GM18870 (cell line): ENCODE results near the gene ATG4B.
"Not testable (repeated sequence)": the region's sequence is repeated elsewhere in the genome, so short reads cannot be mapped to it uniquely, and the experiment has no call there.

Experiments
- ATAC-seq: cut with Tn5 transposase; IDR thresholded peaks from one replicate; pipeline ENCODE4 v1.9.1; 2021; ENCODE audit warnings: moderate library complexity; ENCODE audit not compliant: unreplicated experiment

ATG4B gene

DNA sequence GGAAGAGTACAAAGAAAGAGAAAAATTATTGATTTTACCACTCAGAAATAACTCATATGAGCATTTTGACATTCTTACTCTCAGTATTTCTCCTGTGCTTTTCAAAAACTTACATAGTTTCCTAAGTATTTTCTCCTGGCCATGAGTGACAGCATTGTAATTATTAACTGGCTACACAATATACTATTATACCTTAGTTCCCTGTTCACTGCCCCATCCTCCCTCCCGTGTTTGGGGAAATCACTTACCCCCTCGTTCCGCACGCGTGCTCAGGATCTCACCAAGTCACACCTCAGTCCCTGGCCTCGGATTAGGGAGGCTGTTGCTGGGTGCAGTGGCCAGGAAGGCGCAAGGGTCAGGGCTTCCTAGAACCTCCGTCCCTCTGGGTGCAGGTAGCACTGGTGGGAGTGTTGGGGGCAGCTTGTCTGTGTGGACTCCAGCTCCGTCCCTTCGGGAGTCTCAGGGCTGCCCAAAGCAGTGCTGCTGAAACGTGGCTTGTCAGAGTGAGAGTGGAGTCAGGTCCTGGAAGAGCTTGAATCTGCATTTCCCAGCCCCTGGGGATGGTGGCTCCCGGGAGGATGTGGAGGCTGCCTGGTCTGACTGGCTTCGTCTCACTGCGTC, 23.2 kb downstream of the ATG4B start:
- ATAC-seq: no peak

DNA sequence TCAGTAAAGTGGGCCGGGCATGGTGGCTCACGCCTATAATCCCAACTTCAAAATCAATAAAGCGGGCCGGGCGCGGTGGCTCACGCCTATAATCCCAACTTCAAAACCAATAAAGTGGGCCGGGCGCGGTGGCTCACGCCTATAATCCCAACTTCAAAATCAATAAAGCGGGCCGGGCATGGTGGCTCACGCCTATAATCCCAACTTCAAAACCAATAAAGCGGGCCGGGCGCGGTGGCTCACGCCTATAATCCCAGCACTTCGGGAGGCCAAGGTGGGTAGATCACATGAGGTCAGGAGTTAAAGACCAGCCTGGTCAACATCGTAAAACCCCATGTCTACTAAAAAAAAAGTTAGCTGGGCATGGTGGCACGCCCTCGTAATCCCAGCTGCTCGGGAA, 25.2 kb downstream of the ATG4B start:
- ATAC-seq: not testable (repeated sequence)

DNA sequence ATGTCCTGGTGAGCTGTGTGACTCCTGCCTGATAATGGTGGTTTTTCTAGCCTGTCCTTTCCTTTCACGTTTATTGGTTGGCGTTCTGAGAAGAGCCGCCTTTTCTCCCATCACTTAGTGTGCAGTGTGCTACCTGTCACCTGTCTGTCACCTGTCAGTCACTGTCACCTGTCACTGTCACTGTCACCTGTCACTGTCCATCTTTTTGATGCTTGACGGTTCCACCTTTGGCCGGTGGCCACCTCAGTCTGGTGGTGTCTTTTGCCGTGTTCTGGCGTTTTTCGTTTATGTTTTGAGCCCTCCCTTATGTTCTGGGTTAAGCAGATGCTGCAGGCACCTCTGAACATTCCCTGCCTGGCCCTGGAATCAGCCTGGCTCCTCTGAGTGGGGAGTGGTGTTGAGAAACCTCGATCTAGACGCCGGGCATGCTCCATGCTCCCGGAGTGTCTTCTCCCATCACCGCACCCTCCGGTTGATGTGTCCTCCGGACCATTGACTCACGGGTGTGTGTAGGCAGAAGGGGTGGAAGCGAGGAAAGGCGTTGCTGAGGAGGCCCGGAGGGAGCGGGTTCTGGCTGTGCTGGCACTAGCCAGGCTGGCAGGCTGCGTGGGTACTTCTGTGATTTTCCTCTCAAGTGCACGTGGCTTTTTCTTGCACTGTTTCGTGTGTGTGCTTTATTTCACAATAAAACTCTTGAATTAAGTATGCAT, 28.4 kb downstream of the ATG4B start:
- ATAC-seq: no peak

DNA sequence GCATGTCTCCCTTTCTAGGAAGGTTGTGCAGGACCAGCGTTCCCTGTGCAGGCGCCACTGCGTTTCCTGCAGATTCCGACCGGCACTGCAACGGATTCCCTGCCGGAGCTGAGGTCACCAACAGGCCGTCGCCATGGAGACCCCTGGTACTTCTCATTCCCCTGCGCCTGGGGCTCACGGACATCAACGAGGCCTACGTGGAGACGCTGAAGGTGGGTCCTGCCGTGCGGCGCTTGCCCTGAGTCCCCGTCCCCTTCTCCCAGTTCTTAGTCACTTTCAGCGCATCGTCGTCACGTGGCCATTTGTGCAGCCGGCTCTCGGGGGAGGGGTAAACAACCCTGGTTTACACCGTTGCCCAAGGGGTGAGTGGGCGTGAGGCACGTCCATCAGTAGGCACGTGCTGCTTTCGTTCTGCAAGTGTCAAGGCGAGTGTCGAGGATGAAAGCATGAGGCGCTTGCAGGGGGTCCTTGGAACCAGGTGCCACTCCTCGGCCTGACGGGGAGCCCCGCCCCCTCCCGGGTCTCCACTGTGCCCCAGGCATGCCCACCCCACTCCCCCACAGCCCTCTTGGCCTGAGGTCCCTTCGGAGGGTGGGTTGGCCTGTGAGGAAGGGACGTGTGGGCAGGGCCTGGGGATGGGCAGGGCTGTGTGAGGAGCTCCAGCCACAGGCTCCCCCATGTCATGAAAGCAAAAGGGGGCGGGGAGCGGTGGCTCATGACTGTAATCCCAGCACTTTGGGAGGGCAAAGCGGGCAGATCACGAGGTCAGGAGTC, 29.3 kb downstream of the ATG4B start:
- no peak for ATAC-seq

DNA sequence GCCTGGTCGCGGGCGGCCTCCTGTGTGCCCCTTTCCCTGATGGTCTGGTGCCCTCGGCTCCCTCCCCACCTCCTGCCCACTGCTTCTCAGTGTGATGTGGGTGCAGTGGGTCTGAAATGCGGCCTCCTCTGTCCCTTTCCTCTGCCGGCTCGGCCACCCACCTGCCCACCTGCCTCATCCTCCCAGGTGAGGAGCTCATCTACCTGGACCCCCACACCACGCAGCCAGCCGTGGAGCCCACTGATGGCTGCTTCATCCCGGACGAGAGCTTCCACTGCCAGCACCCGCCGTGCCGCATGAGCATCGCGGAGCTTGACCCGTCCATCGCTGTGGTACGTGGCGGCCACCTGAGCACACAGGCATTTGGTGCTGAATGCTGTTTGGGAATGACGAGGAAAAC, 30.9 kb downstream of the ATG4B start:
- ATAC-seq: no peak

DNA sequence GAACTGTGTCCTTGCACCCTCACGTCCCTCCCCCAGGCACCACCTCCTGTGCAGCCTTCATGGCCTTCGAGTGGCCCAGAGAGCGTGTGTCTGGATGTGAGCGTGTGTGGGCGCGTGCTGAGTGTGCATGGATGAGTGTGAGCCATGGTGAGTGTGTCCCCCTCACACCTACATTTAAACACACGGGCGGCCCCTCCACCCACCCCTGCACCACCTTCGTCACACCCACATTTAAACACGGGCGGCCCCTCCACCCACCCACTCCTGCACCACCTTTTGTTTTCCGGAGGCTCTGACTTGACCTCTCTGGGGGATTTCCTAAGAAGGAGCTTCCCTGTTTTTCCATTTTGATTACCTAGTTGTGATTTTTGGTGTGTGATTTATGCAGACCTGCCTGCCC, 31.3 kb downstream of the ATG4B start:
- ATAC-seq: no peak

DNA sequence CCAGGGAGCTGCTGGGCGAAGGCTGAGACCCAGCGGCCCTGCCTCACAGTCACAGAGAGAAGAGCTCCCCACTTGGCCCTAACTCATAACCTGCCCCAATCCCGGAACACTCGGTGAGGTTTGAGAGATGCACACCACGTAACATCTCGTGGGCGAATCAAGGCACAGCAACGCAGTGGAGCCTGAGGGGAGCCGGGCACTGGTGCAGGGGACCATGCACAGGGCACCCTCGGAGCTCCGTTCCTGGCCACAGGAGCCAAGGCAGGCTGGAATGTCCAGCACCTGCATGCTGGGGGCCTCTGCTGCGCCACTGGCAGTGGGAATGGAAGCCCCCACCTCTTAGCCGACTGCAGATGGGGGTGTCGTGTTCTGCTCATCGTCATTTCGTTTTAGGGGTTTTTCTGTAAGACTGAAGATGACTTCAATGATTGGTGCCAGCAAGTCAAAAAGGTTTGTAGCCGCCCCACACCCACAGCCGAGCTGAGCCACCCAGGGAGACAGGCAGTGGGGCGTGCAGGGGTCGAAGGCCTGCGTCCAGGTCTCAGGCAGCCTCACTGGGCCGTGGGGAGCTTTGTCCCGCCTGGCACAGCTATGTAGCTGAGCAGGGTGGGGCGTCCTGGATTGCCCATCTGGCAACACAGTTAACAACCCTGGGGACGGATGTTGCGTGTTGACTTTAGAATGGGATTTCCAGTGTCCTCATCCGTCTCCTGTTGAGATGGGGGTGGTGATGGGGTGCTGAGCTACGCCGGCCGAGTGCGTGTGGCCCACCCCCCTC, 33.0 kb downstream of the ATG4B start:
- ATAC-seq: no peak

DNA sequence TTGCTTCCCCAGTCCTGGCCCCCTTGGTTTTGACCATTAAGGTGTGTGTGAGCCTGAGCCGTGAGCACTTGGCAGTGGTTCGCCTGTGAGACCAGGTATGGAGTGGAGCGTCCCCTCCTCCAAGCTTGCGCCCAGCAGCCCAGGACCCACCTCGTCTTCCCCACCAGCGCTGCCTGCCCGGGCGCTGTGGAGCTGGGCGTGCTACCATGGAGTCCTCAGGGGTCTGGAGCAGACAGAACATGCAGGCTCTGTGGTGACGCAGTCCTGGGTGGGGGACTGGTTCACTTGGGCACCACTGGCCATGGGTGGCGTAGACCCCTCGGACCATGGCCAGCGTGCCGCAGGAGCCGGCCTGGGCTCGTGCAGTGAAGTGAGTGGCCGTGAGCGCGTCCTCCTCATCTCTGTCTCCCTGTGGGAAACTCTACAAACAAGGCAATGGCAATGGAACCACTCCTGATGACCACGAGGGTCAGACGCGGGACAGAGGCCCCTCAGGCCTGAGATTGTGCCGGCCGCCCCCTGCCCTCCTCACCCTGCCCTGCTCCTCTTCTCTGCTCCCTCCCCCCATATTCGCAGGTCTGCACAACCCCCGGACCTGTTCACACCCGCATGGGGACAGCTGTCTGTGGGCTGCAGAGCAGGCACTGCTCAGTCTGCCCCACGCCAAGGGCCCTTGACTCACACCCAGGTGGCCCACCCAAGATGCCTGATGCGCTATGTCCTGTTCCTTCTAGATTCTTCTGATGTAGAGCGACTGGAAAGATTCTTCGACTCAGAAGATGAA, 34.2 kb downstream of the ATG4B start:
- ATAC-seq: no peak

DNA sequence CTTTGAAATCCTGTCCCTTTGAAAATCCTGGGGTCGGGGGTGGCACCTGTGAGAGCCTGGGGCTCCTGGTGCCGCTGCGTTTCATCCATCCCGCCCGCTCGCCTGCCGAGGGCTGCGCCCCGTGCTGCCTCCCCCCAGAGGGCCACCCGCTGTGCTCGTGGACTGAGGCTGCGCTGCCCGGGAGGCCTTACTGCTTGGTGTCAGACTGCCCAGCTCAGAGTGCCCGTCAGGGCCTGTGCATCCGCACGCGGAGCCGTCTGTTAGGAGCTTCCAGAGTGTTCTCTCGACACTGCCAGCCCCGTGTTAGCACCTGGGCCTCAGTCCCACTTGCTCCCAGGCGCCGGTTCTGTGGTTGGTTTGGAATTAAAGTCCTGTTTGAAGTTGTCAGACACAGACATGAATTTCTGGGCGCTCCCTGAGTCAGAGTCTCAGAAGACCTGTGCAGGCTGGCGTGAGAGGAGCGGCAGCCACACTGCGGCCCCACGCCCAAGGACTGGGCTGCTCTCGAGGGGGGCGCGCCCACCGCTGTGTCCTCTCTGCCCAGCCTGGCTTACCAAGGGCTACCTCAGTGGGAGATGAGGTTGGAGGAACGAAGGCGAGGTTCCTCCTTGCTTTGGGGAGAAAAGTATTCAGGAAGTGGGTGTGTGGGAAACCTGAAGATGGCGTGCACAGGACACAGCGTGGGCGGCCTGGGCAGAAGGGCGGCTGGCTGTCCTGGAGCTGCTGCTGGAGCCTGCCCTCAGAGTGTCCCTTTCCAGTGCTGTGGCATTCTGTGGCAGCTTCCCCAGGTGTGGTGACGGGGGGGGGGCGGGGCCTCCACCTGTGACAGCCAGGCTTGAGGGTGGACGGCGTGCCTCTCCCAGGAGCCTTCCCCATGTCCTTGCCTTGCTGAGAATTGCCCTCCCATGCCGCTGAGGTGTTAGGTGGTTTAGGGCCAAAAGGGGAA, 35.0 kb downstream of the ATG4B start:
- ATAC-seq: no peak

DNA sequence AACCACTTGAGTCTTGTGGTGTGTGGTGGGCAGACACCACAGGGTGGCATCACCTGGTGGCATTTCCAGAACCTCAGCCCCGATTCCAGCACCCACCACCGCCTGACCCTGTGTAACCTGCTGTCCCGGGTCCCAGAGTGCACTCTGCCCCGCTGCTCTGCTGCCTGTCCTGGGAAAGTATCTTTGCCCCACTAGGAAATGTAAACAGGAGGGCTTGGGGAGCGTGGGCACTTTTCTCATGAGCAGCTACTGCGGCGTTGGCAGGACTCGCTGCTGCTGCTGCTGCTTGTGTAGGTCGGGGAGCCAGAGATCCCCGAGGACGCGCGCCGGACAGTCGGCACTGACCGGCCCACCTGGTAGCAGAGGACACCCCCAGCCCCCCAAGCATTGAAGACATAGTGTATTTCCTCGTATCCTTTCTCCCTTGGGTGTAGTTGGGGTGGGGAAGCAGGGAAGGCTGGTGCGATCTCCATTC, 35.7 kb downstream of the ATG4B start:
- ATAC-seq: no peak

DNA sequence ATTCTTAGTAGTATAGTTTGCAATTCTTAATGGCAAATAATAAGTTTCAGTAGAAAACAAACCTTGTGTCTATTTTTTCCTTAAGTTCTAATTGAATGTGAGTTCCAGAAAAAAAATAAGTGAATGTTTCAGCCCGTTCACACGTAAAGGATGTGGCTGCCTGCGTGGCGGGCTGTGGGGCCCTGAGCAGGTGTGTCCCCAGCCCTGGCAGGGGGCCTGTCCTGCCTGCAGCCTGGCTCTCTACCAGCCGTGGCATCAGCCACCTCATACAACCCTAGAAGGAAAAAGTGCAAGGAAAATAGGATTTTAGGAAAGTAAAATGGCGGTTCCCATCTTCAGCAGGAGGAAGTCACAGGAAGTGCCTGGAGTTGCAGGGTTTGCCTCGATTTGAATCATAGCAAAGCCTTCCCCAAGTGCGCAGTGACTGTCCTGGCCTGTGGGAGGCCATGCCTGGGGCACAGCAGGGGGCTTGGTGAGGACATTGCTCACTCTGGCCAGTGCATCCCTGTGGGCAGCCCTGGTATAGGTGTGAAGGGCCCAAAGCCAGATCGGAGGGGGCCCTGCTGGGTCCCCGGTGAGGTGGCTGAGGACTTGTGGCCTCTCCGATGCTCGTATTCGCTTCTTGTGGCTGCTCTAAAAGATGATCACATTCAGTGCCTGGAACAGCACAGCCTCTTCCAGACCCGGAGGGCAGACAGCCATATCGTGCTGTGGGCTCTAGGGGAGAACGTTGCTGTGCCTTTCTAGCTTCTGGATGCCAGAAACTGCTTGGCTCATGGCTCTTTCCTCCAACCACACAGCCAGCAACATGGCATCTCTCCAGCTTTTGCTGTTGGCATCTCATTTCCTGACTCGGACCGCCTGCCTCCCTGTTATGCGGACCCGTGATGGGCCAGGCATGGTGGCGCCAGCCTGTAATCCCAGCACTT, 36.6 kb downstream of the ATG4B start:
- no peak for ATAC-seq

DNA sequence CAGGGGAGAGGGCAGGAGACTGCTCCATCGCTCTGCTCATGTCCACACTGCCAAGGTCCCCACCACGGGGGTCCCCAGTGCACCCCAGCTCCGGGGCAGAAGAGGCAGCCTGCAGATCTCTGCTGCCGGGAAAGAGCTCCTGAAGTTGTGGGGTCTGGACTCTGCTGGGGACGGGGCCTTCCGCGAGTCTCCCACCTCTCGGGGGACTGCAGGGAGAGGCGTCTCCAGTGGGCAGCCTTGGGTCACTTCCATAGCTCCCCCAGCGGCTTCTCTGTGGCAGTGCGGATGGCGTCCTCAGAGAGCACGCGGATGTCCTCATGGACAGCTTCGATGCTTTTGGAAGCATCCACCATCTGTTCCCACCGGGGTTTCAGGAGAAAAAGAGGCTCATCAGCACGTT, 38.4 kb downstream of the ATG4B start:
- ATAC-seq: no peak

DNA sequence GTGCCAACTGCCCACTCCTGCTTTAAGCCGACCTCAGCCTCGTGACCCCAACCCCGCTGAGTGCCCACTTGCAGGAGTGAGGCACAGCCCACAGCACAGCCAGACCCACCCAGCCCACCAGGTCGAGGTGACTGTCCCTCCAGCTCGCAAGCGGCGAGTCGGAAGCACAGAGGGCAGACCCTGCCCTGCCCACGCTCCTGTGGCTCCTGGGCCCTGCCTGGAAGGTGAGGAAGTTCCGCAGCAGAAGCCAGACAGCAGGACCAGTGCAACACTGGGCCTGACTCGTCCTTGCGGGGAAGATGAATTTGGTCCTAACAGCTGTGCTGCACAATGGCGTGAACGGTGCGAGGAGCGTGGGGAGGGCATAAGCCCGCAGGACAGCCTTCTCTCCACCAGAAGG, 39.2 kb downstream of the ATG4B start:
- ATAC-seq: no peak

DNA sequence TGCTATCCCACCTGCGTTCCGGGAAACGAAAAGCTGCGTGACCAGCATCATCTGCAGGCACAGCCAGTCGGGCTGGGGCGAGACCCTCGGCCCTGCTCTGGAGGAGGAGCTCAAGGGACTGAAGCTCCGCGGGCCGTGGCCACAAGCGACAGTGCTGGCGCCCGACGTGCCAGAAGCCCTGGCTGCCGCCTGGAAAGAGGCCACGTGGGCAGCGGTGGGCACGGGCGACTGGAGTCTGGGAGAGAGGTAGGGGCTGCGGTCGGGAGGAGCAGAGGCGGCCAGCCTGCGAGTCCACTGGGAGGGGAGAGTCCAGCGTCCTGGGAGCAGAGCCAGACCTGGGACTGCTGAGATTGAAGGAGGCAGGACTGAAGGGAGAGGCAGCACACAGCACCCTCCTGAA, 39.9 kb downstream of the ATG4B start:
- ATAC-seq: no peak

DNA sequence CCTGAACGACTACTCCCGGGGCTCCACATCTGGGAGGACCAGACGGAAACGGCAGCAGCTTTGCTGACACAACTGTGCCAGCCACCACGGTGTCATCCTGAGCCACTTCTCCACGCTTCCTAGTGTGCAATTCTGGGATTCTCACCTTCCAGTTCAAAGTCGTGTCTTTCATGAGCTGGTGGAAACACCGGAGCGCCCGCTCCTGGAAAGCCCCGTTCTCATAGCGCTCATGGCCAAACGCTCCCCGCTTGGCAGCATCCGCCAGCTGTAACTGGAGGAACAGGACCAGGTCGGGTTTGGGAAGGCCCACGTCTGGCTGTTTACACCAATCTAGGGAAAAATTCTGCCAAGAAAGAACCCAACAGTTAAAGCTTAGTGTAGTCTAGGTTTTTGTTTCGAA, 40.8 kb downstream of the ATG4B start:
- no peak for ATAC-seq

DNA sequence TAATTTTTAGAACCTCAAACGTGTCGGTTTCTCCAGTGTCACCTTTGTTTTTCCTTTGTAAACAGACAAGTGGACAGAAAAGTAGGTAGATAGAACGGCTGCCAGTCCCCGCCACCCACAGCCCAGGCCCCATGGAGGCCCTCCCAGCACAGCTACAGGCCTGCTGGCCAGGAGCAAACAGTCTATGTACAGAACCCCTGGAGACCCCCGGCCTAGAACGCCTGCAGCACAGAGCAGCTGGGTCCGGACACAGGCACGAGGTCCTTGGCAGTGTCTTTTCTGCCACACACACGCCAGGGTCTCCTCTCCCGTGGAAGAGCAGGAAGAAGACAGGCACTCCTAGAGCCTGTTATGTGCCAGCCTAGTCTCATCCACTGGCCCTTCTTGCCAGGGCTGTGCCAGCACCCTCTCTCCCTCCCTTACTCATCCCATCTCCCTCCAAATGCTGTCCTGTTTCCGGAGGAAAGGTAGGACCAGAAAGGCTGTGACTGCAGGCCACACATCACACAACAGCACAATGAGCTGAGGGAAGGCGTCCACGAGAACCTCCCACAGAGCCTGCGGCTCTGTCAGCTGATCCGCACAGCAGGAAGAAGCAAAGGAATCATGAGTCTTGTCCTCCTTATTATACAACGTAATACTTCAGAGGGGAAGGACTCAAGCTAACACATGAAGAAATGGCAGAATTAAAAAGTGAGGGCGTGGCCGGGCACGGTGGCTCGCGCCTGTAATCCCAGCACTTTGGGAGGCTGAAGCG, 41.5 kb downstream of the ATG4B start:
- ATAC-seq: no peak

DNA sequence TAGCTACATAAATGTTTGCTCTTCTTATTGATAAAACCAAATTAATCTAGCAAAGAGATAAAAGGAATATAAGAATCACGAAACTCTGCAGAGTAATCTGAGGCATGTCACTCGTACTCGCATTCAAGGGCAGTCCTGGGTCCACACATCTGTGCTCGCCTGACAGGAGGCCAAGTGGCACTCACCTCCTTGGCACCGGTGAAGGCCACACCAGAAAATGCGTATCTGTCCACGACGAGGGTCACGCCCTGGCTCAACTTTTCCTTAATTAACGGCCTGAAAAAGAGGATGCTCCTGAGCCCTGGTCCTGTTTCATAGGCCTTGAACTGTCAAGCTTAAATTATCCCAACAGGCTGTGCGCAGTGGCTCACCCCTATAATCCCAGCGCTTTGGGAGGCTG, 42.6 kb downstream of the ATG4B start:
- no peak for ATAC-seq
